HG03045 (cell line): ENCODE data around the gene LRP1B.

Source experiments
- ATAC-seq: cut with Tn5 transposase; IDR thresholded peaks from one replicate; pipeline ENCODE4 v1.9.1; 2021; ENCODE audit warnings: mild to moderate bottlenecking, moderate library complexity; ENCODE audit not compliant: unreplicated experiment

LRP1B gene

GRCh38 chr2:140880573-140880972, 1250.2 kb downstream of the LRP1B start:
- no peak for ATAC-seq

GRCh38 chr2:140876015-140876414, 1254.8 kb downstream of the LRP1B start:
- ATAC-seq, result no peak

GRCh38 chr2:140873915-140874531, 1256.8 kb downstream of the LRP1B start:
- ATAC-seq, result no peak

GRCh38 chr2:140869925-140870324, 1260.9 kb downstream of the LRP1B start:
- no peak for ATAC-seq

GRCh38 chr2:140869107-140869506, 1261.7 kb downstream of the LRP1B start:
- ATAC-seq, result no peak

GRCh38 chr2:140865837-140866236, 1265.0 kb downstream of the LRP1B start:
- ATAC-seq, result no peak

- no peak for ATAC-seq
Observed at GRCh38 chr2:140863713-140864112, 1267.1 kb downstream of the LRP1B start.

GRCh38 chr2:140862181-140862580, 1268.6 kb downstream of the LRP1B start:
- ATAC-seq, result no peak

- no peak for ATAC-seq
Observed at GRCh38 chr2:140861666-140862065, 1269.2 kb downstream of the LRP1B start.

- no peak for ATAC-seq
Observed at GRCh38 chr2:140855471-140855870, 1275.3 kb downstream of the LRP1B start.

GRCh38 chr2:140851258-140851981, 1279.4 kb downstream of the LRP1B start:
- ATAC-seq, result no peak

- ATAC-seq, result no peak
Observed at GRCh38 chr2:140843186-140843585, 1287.6 kb downstream of the LRP1B start.

- ATAC-seq, result no peak
Observed at GRCh38 chr2:140842110-140842509, 1288.7 kb downstream of the LRP1B start.

GRCh38 chr2:140841141-140841540, 1289.7 kb downstream of the LRP1B start:
- no peak for ATAC-seq

- no peak for ATAC-seq
Observed at GRCh38 chr2:140836826-140837225, 1294.0 kb downstream of the LRP1B start.

GRCh38 chr2:140835079-140835478, 1295.7 kb downstream of the LRP1B start:
- ATAC-seq, result no peak

- ATAC-seq, result no peak
Observed at GRCh38 chr2:140814141-140814540, 1316.7 kb downstream of the LRP1B start.

GRCh38 chr2:140808820-140809219, 1322.0 kb downstream of the LRP1B start:
- ATAC-seq, result no peak

- no peak for ATAC-seq
Observed at GRCh38 chr2:140808211-140808610, 1322.6 kb downstream of the LRP1B start.

- no peak for ATAC-seq
Observed at GRCh38 chr2:140804700-140805260, 1326.0 kb downstream of the LRP1B start.

- ATAC-seq, result no peak
Observed at GRCh38 chr2:140801311-140801710, 1329.5 kb downstream of the LRP1B start.

- no peak for ATAC-seq
Observed at GRCh38 chr2:140797718-140798117, 1333.1 kb downstream of the LRP1B start.
